OCI-M2 (cell line): ENCODE measurements around the gene HTRA3.

ENCODE experiments used
- DNase-seq: peaks from one replicate; lab custom pipeline; 2025; ENCODE audit not compliant: unreplicated experiment; lab: John Stamatoyannopoulos, UW

The HTRA3 gene

GRCh38 chr4:8352368-8353157, 83.0 kb downstream of the HTRA3 start:
- DNase-seq, result no peak

- no peak for DNase-seq
These were observed 83.7 kb downstream of the HTRA3 start for GRCh38 chr4:8353158-8353669.

- DNase-seq, result no peak
These were observed 84.4 kb downstream of the HTRA3 start for GRCh38 chr4:8353912-8354453.

- no peak for DNase-seq
These were observed 85.8 kb downstream of the HTRA3 start for GRCh38 chr4:8355306-8355705.

GRCh38 chr4:8355864-8356565, 86.5 kb downstream of the HTRA3 start:
- DNase-seq, result no peak
